ENCODE data around the gene AUP1. TPM values are rescaled to one million over a fixed set of nuclear protein-coding genes. Genes with fewer than 3 reads are reported as not detected.

The AUP1 gene, protein sequence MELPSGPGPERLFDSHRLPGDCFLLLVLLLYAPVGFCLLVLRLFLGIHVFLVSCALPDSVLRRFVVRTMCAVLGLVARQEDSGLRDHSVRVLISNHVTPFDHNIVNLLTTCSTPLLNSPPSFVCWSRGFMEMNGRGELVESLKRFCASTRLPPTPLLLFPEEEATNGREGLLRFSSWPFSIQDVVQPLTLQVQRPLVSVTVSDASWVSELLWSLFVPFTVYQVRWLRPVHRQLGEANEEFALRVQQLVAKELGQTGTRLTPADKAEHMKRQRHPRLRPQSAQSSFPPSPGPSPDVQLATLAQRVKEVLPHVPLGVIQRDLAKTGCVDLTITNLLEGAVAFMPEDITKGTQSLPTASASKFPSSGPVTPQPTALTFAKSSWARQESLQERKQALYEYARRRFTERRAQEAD
- total RNA-seq: 100 to 1,000 TPM; 173 to 184 TPM
- polyA plus RNA-seq: 10 to 100 TPM; 79.5 to 88.9 (median 81.8) TPM
- total RNA-seq: 123 to 253 (median 143) reads per million in 6 experiments

DNA sequence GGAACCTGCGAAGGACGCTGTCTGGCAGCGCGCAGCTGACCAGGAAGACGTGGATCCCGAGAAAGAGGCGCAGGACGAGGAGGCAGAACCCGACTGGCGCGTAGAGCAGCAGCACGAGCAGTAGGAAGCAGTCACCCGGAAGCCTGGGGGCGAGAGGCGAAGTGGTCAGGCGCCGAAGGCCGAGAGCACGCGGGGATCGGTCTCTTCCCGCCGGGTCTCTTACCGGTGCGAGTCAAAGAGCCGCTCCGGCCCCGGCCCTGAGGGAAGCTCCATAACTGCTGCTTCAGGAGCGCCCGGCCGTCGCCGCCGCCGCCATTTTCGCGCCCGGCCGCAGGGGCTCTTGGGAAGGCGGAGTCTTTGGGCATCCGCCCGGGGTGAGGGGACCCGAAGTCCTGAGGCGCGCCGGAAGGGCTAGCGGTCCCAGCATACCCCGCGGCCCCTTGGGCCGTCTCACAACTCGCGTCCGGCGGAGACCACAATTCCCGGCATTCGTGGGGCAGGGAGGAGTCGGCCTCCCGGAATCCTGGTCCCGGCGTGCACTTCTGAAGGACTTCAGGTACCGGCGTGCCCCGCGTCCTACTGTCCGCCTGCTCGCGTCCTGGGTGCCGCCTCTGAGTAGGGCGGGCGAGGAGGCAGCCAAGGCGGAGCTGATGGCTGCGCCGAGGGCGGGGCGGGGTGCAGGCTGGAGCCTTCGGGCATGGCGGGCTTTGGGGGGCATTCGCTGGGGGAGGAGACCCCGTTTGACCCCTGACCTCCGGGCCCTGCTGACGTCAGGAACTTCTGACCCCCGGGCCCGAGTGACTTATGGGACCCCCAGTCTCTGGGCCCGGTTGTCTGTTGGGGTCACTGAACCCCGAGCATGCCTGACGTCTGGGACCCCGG lies at the start of gene AUP1, which contains the start of gene HTRA2:
Gene AUP1 (minus strand): TSS at position 350 of the 882 bp plus-strand sequence. CDS start 77 bp downstream, at position 273.
Gene HTRA2 (plus strand): TSS at position 577 of the 882 bp plus-strand sequence. CDS start 74 bp downstream, at position 651.
- H3K4me1 Mint-ChIP-seq: peaks cover 22 to 50% (median 43%) of the 10 kb centered on the region in 4 donors
- H3K36me3 Mint-ChIP-seq: peaks cover 4 to 34% (median 19%) of the 10 kb centered on the region in 3 donors
- peak; percentile 74 to 91 (median 80) for DNase-seq
- peak; percentile 90 to 91 for ATAC-seq
- no peaks in the 10 kb centered on the region for H3K27me3 Mint-ChIP-seq
- H3K27ac Mint-ChIP-seq: peak within 1 kb of the TSS; percentile 78 to 97 (median 94)
- POLR2A ChIA-PET: interaction anchor here (0.9 to 5.7 kb wide), 19 partner anchors 9 to 701 kb away, joined by 3 to 45 read pairs (median 5); partner anchors contain the start of genes C2orf81, CCDC142, INO80B and LBX2
- peak within 1 kb of the TSS; percentile 89 to 96 (median 94) for H3K4me3 Mint-ChIP-seq
- no peaks in the 10 kb centered on the region for H3K9me3 Mint-ChIP-seq

DNA sequence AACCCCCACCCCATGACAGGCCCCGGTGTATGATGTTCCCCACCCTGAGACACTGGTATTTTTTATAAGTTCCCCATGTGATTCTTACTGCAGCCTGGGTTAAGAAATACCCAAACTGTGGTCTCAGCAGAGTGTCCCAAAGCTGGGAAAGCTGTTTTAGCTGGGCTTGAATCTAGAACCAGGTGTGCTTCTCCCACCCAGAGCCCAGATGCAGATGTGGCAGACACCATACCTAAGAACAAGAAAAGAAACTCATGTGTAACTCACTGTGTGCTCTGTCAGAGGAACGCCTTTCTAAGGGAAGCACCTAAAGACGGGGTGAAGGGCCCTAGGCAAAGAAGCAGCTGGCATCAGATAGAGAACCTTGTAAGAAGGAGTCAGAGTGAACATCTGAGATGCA lies 48.9 kb upstream of the AUP1 start:
- no peak overlapping the region for H3K4me3 Mint-ChIP-seq
- POLR2A ChIA-PET: no interaction called here
- no peak overlapping the region for H3K27ac Mint-ChIP-seq
- H3K4me1 Mint-ChIP-seq: peaks cover 8 to 30% (median 15%) of the 10 kb centered on the region in 4 donors
- H3K27me3 Mint-ChIP-seq: peaks cover 4 to 27% (median 14%) of the 10 kb centered on the region in 5 donors
- ATAC-seq: no peak
- no peak for DNase-seq
- peaks cover 0 to 10% (median 0%) of the 10 kb centered on the region in 9 donors for H3K9me3 Mint-ChIP-seq
- H3K36me3 Mint-ChIP-seq: no peaks in the 10 kb centered on the region

DNA sequence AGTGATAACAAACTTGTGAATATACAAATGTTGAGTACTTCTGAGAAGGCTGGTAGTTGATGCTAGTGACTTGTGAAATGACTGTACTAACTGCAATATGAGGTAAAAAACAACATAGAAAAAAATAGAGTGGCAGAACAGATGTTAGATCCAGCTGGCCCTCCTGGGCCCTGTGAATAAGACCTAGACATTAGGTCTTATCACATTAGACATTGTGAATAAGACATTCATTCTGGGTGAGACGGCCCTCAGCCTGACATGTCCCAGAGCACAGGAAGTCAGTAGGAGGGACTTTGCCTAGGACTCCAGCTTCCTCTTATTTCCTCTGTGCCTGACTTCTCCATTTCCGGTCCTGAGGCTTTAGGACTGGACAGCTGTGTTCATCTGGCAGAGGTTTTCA lies 47.9 kb upstream of the AUP1 start:
- peaks cover 0 to 10% (median 0%) of the 10 kb centered on the region in 9 donors for H3K9me3 Mint-ChIP-seq
- no peak overlapping the region for H3K27ac Mint-ChIP-seq
- DNase-seq (no peak), ATAC-seq (no peak)
- H3K36me3 Mint-ChIP-seq: no peaks in the 10 kb centered on the region
- peaks cover 4 to 27% (median 14%) of the 10 kb centered on the region in 5 donors for H3K27me3 Mint-ChIP-seq
- H3K4me1 Mint-ChIP-seq: peaks cover 8 to 32% (median 16%) of the 10 kb centered on the region in 4 donors
- H3K4me3 Mint-ChIP-seq: no peak overlapping the region
- POLR2A ChIA-PET: interaction anchor here (0.6 kb wide), 1 partner anchor 92 kb away, joined by 3 read pairs; no protein-coding TSS in a partner anchor

DNA sequence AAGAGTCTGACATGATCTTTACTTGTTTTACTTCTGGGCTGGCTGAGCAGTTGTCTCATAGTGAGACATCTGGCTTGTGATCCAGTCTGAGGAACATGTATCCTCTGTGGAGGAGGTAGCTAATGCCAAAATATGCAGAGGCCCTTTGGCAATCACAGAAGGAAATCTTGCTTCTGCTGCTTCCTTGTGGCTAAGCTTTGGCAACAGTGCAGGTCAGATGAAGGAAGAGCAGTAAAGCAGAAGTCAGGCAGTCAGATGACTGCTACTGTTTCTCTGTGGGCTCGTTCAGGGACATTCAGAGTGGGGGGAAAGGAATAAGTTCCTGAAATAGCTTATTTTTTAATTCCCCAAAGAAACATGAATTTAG lies 47.3 kb upstream of the AUP1 start:
- POLR2A ChIA-PET: no interaction called here
- ATAC-seq (no peak), DNase-seq (no peak)
- Mint-ChIP-seq H3K27me3 (peaks cover 4 to 22% (median 14%) of the 10 kb centered on the region in 5 donors), H3K9me3 (peaks cover 0 to 10% (median 0%) of the 10 kb centered on the region in 9 donors), H3K27ac (no peak overlapping the region), H3K36me3 (no peaks in the 10 kb centered on the region), H3K4me3 (no peak overlapping the region), H3K4me1 (peaks cover 8 to 34% (median 16%) of the 10 kb centered on the region in 4 donors)

DNA sequence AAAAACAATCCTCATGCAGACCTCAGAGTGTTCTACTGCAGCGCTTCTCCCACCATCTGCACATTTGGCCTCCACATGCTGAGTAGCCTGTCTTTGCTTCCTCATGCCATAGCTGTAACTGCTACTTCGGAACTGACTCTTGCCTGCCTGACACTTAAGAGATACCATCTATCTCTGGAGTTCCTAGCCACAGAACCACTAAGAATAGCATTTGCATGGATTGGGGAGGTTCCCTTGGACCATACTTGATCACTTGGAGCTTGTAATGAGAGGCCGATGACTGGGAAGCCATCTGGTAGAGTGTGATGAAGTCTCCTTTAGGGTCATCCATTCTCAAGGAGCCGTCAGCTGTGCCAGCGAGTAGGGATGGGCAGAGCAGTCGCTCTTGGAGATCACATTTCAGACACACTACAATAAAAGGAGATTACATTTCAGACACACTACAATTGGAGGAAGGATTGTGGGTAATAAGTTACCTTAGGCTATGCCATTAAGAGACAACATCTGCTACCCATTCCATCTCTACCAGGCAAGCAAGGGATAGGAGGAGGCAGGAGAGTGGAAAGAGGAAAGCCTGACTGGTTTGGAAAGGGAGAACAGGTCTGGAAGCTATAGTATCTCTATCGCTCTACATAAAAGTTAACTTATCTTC lies 46.8 kb upstream of the AUP1 start:
- Mint-ChIP-seq H3K27me3 (peaks cover 4 to 17% (median 11%) of the 10 kb centered on the region in 5 donors), H3K27ac (peak overlapping the region in 1 of 10 donors; percentile 46), H3K4me1 (peaks cover 8 to 34% (median 16%) of the 10 kb centered on the region in 4 donors), H3K4me3 (no peak overlapping the region), H3K9me3 (peaks cover 0 to 10% (median 0%) of the 10 kb centered on the region in 9 donors), H3K36me3 (no peaks in the 10 kb centered on the region)
- DNase-seq (no peak), ATAC-seq (no peak)
- POLR2A ChIA-PET: no interaction called here

GRCh38 chr2:74575320-74575719 lies 45.8 kb upstream of the AUP1 start:
- H3K27me3 Mint-ChIP-seq: peaks cover 4 to 9% (median 7%) of the 10 kb centered on the region in 5 donors

DNA sequence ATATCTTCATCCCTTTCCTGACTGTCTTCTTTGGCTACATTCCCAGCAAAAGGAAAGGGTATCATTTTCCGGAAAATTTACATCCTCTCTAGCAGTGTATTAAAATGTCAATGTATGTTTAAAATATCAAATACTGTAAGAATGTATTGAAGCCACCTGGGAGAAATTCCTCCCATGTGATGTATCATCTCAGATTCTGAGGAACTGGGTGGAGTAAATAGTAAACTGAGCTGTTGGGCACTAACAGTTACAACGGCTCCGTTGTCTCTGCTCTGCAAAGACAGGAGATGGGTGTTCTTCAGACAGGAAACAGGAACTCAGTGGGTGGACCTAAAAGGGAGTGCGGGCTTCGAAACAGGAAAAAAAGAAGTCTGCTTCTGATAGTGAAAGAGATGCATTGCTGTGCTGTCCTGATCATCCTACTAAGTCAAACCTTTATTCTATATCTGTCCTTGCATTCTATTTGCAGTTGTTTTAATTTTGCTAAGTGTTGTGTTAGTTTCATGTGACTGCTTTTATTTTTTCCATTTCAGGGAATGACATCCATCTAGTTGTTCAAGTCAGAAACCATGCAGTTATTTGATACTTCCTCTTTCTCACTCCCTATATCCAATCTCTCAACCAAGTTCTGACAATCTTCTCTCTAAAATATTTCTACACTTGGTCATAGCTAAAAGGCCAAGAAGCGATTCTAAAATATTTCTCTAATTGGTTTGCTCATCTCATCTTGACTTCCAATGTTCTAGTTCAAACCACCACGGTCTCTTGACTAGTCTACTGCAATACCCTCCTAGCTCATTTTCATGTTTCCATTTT lies 44.4 kb upstream of the AUP1 start:
- Mint-ChIP-seq H3K36me3 (no peaks in the 10 kb centered on the region), H3K27me3 (peaks cover 0 to 8% (median 2%) of the 10 kb centered on the region in 5 donors), H3K9me3 (peaks cover 0 to 10% (median 0%) of the 10 kb centered on the region in 9 donors), H3K4me3 (peak overlapping the region; percentile 60 to 77 (median 71)), H3K4me1 (peaks cover 8 to 34% (median 16%) of the 10 kb centered on the region in 4 donors), H3K27ac (peak overlapping the region; percentile 24 to 91 (median 80))
- DNase-seq (peak in 2 of 10 donors; percentile 38 to 40), ATAC-seq (peak; percentile 91 to 93)
- POLR2A ChIA-PET: interaction anchor here (0.8 kb wide), 1 partner anchor 14 kb away, joined by 3 read pairs; no protein-coding TSS in a partner anchor

More at GRCh38 chr2:74575320-74575719, 45.8 kb upstream of the AUP1 start:
- Mint-ChIP-seq H3K4me3 (no peak overlapping the region), H3K4me1 (peaks cover 8 to 34% (median 16%) of the 10 kb centered on the region in 4 donors), H3K9me3 (peaks cover 0 to 10% (median 0%) of the 10 kb centered on the region in 9 donors), H3K36me3 (no peaks in the 10 kb centered on the region), H3K27ac (peak overlapping the region in 1 of 10 donors; percentile 36)
- DNase-seq: no peak
- ATAC-seq: no peak
- POLR2A ChIA-PET: no interaction called here

DNA sequence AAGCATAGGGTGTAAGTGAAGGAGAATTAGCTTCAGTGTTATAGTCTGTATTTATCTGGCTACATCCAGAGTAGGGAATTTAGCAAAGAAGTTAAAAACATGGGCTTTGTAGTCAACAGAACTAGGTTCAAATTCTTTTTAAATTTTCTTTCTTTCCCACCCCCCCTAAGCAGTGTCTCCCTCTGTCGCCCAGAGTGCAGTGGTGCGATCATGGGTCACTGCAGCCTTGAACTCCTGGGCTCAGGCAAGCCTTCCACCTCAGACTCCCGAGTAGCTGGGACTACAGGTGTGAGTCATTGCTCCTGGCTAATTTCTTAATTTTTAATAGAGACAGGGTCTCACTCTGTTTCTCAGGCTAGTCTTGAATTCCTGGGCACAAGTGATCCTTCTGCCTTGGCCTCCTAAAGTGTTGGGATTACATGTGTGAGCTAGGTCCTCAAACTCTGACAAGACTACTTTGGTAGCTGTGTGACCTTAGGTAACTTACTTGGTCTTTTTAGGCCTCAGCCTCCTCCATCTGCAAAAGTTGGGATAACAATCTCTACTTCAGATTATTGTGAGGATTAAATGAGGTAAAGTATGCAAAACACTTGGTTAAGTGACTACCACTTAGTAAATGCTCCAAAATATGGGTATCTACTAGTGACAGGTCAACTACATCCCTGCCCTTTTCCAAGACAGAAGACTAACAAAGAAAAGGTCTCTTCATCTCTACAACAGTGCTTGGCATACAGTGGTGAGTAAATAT lies 42.8 kb upstream of the AUP1 start:
- Mint-ChIP-seq H3K36me3 (no peaks in the 10 kb centered on the region), H3K4me3 (no peak overlapping the region), H3K27me3 (peaks cover 5 to 13% (median 11%) of the 10 kb centered on the region in 5 donors), H3K9me3 (peaks cover 0 to 10% (median 0%) of the 10 kb centered on the region in 9 donors), H3K27ac (no peak overlapping the region), H3K4me1 (peaks cover 8 to 31% (median 16%) of the 10 kb centered on the region in 4 donors)
- POLR2A ChIA-PET: no interaction called here
- no peak for ATAC-seq
- DNase-seq: no peak

GRCh38 chr2:74571058-74571457 lies 41.6 kb upstream of the AUP1 start:
- DNase-seq (no peak), ATAC-seq (no peak)
- Mint-ChIP-seq H3K4me3 (no peak overlapping the region), H3K9me3 (peaks cover 0 to 10% (median 0%) of the 10 kb centered on the region in 9 donors), H3K4me1 (peaks cover 8 to 22% (median 16%) of the 10 kb centered on the region in 4 donors), H3K36me3 (no peaks in the 10 kb centered on the region), H3K27ac (no peak overlapping the region), H3K27me3 (peaks cover 7 to 14% (median 11%) of the 10 kb centered on the region in 5 donors)
- POLR2A ChIA-PET: no interaction called here

DNA sequence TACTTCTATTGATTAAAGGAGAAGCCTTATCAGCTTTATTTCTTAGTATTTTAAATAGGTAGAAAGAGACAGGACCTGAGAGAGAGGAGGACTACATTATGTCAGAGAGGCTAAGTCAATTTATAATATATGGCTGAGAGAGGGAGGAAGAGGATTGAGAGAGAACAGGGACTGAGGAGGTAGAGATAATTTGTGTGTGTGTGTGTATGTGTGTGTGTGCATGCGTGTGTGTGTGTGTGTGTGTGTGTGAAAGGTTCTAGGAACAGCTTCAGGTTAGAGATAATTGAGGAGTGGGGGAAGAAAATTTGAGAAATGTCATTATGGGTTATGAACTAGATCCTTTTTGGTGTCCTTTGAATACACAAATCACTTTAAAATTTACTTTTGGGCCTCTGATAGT lies 40.2 kb upstream of the AUP1 start:
- Mint-ChIP-seq H3K9me3 (peaks cover 0 to 6% (median 0%) of the 10 kb centered on the region in 9 donors), H3K4me1 (peaks cover 8 to 19% (median 14%) of the 10 kb centered on the region in 4 donors), H3K27me3 (peaks cover 7 to 18% (median 11%) of the 10 kb centered on the region in 5 donors), H3K4me3 (no peak overlapping the region), H3K27ac (no peak overlapping the region), H3K36me3 (no peaks in the 10 kb centered on the region)
- ATAC-seq (no peak), DNase-seq (no peak)
- POLR2A ChIA-PET: no interaction called here
